ENCODE measurements around the gene ACP4. TPM values are rescaled to one million over a fixed set of nuclear protein-coding genes. Genes with fewer than 3 reads are reported as not detected.

The ACP4 gene
- total and polyA plus RNA-seq, 2 of the 13 experiments (the other 11 are each of a cell fraction or from before 2014, with no cell fraction given) = 0.08 TPM; not detected in 1

GRCh38 chr19:50835785-50836542 is 45.7 kb downstream of the ACP4 start (continued):
- TF ChIP-seq CTCF (CRISPR knock-in tag; IDR thresholded peaks at IDR 0.05) = peak; percentile 45
- no peak for TF ChIP-seq HIVEP1 (CRISPR knock-in tag; IDR thresholded peaks at IDR 0.05)
- TF ChIP-seq ZNF367 (CRISPR knock-in tag; IDR thresholded peaks at IDR 0.05; ENCODE audit: borderline replicate concordance) = no peak
- TF ChIP-seq NFKBIZ (CRISPR knock-in tag; IDR thresholded peaks at IDR 0.05) = no peak
- TF ChIP-seq ZNF512B (CRISPR knock-in tag; IDR thresholded peaks at IDR 0.05; ENCODE audit: borderline replicate concordance) = peak; percentile 64; the same call in 1 of the 2 replicates
- TF ChIP-seq ZNF614 (CRISPR knock-in tag; IDR thresholded peaks at IDR 0.05; ENCODE audit: borderline replicate concordance) = no peak
- peak; percentile 81 for TF ChIP-seq ZBTB14 (CRISPR knock-in tag; IDR thresholded peaks at IDR 0.05)
- no peak for TF ChIP-seq SUZ12 (IDR thresholded peaks at IDR 0.05; ENCODE audit: low read depth, low read length)
- no peak for TF ChIP-seq ZNF207 (IDR thresholded peaks at IDR 0.05; ENCODE audit: borderline replicate concordance)
- TF ChIP-seq FOXP4 (CRISPR knock-in tag; IDR thresholded peaks at IDR 0.05) = no peak
- no peak; the same call in 1 of the 2 replicates for TF ChIP-seq THAP11 (CRISPR knock-in tag; IDR thresholded peaks at IDR 0.05)
- TF ChIP-seq ZNF501 (CRISPR knock-in tag; IDR thresholded peaks at IDR 0.05) = no peak
- TF ChIP-seq HOXA3 (CRISPR knock-in tag; IDR thresholded peaks at IDR 0.05) = peak; percentile 83
- TF ChIP-seq MAFF (IDR thresholded peaks at IDR 0.05; ENCODE audit: low read depth, low read length) = no peak
- no peak for TF ChIP-seq GATAD2A (CRISPR knock-in tag; IDR thresholded peaks at IDR 0.05)
- no peak for TF ChIP-seq FOXJ3 (CRISPR knock-in tag; IDR thresholded peaks at IDR 0.05; ENCODE audit: borderline replicate concordance)
- no peak for TF ChIP-seq JUN (CRISPR knock-in tag; IDR thresholded peaks at IDR 0.05)
- TF ChIP-seq ZNF33A (CRISPR knock-in tag; IDR thresholded peaks at IDR 0.05; ENCODE audit: borderline replicate concordance) = no peak
- no peak for TF ChIP-seq ZSCAN30 (CRISPR knock-in tag; IDR thresholded peaks at IDR 0.05)
- no peak for TF ChIP-seq ZNF703 (CRISPR knock-in tag; IDR thresholded peaks at IDR 0.05; ENCODE audit: borderline replicate concordance)
- no peak; the same call in 1 of the 2 replicates for TF ChIP-seq ZSCAN25 (CRISPR knock-in tag; IDR thresholded peaks at IDR 0.05)
- TF ChIP-seq ZNF235 (CRISPR knock-in tag; IDR thresholded peaks at IDR 0.05; ENCODE audit: borderline replicate concordance) = no peak
- no peak for TF ChIP-seq ZNF720 (CRISPR knock-in tag; IDR thresholded peaks at IDR 0.05)
- TF ChIP-seq MYC (CRISPR knock-in tag; IDR thresholded peaks at IDR 0.05; ENCODE audit: borderline replicate concordance) = peak; percentile 43; the same call in 1 of the 2 replicates

All from HepG2 (cell line).